HG03439 (cell line): ENCODE measurements around the gene ALOX12B.

Experiments
- ATAC-seq: cut with Tn5 transposase; IDR thresholded peaks from one replicate; pipeline ENCODE4 v1.9.1; 2021; ENCODE audit warnings: mild to moderate bottlenecking, moderate library complexity; ENCODE audit not compliant: unreplicated experiment

ALOX12B gene

DNA sequence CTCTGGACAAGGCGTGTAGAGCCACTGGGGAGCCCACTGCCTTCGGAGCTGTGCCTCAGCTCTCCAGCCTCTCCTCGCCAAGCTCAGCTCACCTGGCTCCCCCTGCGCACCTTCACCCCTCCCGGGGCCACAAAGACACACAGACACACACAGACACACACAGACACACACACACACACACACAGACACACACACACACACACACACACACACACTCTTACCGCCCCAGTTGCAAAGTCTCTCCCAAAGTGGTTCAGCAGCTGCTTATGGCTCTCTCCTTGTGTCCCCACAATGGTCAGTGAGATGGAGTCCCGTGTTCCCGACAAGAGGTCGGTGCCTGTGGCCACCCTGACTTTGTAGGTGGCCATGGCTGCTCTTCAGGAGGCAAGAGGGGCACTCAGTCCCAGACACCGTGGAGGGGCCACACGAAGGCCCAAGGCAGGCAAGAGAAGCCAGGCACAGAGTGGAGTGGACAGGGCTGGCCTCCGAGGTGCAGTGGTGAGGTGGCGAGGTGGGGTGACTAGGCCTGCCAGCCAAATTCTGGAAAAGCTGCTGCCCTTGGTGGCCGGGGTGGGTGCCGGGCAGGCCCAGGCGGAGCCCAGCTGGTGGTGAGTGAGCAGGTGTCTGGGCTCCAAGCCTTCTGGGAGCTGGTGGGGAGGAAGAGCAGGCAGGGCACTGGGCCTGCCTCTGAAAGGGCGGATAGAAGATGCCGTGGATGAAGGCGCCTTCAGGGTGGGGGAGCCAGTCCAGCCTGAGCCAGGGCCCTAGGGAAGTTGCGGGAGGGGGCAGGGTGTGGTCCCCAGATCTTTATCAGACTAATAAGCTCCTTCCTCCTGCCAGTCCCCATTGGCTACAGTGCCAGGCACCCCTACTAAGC is at the start of gene ALOX12B:
Gene ALOX12B (minus strand): TSS at position 642 of the 877 bp plus-strand sequence. CDS start 274 bp downstream, at position 368.
- no peak for ATAC-seq

DNA sequence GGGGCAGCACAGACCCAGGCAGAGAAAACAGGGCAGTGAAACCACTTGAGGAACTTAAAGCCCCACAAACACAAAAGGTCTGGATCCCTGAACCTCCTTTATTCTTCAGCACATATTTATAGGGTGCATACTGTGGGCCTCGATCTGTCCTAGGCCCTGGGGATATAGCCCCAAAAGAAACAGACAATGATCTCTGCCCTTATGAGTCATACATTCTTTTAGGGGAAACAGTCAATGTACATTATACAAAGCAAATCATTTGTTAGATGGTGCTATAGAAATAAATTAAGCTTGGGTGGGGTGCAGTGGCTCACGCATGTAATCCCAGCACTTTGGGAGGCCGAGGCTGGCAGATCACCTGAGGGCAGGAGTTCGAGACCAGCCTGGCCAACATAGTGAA is 46.4 kb upstream of the ALOX12B start:
- no peak for ATAC-seq

DNA sequence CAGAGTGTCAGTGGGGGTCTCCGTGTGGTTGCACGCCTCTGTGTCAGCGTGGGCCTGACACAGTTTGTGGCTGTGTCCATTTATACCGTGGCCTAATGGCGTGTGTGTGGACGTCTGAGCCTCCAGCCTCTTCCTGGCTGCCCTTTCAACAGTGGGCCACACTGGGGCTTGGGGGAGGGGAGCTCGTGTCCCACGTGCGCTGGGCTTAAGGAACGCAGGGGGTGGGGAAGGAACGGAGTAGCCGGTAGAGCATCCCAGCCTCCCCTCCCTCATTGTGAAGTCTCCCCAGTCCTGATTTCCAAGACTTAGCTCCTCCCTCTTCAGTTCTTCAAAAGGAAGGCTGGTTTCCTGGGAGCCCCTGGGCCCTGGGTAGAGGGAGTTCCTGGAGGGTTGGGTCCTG is 45.9 kb upstream of the ALOX12B start:
- no peak for ATAC-seq

DNA sequence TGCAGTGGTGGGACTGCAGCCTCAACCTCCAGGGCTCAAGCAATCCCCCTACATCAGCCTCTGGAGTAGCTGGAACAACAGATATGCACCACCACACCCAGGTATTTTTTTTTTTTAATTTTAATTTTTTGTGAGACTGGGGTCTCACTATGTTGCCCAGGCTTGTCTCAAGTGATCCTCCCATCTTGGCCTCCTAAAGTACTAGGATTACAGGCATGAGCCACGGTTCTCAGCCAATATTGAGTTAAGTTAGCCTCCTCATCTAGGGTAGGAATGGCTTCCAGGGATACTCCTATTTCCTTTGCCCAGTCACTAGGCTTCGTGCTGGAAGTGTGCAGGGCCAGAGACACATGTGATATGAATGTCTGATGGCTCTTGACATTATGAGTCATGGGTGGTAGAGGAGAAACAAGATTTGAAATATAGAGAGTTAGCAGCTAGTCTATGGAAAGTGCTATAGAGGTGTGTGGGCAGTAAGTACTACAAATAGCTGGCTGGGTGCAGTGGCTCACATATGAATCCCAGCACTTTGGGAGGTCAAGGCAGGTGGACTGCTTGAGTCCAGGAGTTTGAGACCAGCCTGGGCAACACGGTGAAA is 44.4 kb upstream of the ALOX12B start:
- no peak for ATAC-seq

DNA sequence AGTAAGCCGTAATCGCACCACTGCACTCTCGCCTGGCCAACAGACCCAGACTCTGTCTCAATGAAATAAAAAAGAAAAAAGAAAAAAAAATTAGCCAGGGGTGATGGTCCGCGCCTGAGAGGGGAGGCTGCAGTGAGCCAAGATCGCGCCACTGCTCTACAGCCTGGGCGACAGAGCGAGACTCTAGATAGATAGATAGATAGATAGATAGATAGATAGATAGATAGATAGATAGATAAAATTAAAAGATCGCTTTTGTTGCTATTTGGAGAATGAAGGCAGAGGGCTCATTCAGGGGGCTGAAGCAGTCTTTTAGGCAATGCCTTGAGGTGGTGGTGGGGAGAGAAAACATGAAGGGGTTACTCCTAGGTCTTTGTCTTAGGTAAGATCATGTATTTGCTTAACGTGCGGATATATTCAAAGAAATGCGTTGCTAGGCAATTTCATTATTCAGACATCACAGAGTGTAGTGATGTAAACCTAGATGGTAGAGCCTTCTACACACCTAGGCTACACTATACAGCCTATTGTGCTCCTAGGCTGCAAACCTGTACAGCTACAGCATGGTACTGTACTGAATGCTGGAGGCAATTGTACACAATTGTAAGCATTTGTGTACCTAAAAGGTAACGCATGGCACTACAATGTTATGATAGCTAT is 40.7 kb upstream of the ALOX12B start:
- ATAC-seq: no peak

DNA sequence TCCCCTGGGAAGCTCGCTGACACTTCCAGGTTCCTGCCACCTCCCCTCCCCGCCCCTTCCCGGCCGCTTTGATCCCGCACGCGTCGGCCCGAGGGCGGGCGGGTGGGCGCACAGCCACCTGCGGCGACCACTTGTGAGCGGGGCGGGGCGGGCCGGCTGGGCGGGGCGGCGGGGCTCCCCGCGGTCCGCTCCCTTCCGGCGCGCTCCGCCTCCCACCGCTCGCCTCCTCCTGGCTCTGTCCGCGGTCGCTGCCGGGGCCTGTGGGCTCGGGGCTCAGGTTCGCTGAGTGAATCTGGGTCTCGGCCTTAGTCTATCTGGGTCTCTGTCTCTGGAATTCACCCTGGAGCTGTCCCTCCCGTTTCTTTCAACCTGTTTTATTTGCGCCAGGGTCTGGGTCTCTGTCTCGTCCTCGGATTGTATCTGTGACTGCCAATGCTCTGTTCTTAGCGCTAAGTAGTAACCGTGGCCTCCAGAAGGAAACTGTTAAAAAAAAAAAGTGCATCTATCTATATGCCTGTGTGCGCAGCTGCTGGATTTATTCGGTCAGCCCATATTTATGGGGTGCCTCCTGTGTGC is 39.1 kb upstream of the ALOX12B start:
- no peak for ATAC-seq

DNA sequence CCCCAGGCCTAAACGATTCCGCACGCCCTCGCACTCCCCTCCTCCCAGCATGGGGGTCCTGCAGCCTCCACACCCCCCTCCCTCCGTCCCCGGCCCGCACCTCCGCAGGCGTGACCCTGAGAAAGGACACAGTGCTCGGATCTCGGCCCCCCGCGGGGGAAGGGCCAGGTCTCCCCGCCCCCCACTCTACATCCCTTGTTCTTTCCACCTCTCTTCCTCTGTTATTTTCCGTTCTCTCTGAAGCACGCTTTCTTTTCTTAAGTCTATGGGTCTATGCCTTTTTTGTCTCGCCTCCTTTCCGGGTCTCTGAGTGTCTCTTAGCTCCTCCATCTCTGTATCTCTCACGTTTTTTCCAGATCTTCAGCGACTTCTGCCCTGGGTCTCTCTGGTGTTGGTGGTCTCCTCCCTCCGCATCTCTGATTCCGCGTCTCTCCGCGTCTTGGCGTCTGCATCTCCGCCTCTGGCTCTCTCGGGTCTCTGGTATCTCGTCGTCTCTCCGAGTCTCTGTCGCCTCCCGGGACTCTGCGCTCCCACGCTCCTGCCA is 38.5 kb upstream of the ALOX12B start:
- ATAC-seq: no peak

DNA sequence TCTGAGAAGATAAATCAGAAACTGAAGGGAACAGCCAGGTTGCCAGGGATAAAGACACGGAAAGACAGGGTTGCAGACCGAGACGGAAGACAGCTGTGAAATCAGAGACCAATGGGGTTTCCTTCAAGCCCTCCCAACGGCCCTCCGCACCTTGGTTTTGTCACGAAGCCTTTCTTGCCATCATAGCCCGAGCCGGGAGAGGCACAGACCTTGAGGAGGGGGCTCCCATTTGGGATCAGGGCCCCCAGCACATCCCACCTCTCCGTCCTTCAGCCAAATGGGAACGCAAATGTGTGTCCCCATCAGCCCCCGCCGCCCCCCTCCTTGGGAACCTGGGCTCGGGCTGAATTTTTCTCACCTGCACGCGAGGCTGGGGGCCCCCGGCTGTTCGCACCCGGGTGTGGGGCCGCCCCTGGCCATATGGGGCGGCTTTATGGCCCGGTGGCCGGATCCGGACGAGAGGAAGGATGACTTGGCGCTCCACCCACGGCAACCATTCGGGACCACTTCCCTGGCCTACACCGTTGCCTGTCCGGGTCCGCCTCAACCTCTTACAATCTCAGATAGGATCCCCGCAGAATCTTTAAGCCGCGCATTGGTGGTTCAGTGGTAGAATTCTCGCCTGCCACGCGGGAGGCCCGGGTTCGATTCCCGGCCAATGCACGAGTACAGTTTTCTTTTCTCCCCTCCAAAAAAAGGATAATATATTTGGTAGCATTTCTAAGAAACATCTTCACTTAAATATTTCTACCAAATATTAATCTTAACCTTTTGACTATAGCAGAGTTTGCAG is 37.8 kb upstream of the ALOX12B start:
- no peak for ATAC-seq

DNA sequence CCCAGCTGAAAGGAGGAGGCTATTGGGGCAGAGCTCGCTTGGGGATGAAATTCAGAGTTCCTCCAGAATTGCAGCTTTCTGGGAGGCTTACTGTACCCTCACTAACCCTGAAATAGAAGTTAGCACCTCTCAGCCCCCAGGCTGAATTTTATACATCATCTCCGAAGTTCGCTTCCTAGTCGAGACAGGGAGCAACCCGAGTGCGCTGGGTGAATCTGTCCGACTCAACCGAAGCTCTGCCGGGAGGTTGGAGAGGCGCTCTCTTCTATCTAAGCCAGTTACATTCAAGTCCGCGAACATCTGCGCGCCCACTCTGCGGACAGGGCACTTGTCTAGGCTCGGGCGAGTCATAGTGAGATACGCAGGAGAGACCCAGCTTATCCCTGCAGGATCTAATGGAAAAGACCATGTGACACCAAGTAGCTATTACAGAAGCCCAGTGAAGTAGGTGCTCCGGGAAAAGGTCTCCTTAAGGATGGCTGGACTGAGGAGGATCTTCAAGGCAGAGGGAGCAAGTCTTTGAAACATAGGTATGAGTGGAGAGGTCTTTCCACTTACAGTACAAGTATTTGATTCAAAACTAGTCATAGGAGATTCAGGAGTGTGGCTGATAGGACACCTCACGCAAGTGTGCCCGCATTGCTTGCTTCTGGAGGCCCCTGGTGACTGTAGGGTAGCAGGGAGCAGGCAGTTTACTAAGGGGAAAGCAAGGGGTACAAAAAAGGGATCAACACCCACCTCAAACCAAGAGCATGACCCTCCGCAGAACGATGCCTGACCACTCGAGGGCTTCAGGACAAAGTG is 37.0 kb upstream of the ALOX12B start:
- no peak for ATAC-seq

DNA sequence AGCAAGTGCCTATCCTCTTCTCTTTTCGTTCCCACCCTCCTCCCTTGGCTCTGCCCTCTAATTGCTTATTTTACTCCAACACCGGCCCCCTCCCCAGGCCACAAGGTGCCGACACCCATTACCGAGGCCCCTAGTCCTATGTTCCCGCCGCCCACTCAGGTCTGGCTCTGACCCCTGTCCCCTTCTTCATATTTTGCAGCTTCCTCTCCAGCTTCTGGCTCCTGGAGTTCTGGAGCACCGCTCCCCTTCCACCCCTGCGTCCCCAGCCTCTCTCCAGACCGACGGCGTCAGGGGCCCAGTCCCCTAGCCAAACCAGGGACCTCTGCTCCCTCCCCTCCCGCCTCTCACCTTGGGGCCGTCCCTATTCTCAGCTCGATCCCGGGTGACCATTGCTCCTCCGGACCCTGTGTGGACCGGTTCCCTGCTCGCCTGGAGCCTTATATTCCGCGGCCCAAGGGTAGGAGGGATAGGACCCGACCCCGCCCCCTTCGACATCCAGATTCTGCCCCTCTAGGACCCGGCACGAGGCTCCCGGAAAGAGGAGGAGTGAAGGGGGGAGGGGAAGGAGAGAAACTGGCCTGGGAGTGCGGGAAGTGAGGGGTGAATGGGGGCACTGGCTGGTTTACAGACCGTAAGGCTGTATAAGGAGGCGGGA is 36.3 kb upstream of the ALOX12B start, which contains the start of gene HES7:
Gene HES7 (minus strand): TSS at position 412 of the 655 bp plus-strand sequence. CDS start 22 bp downstream, at position 390.
- no peak for ATAC-seq

DNA sequence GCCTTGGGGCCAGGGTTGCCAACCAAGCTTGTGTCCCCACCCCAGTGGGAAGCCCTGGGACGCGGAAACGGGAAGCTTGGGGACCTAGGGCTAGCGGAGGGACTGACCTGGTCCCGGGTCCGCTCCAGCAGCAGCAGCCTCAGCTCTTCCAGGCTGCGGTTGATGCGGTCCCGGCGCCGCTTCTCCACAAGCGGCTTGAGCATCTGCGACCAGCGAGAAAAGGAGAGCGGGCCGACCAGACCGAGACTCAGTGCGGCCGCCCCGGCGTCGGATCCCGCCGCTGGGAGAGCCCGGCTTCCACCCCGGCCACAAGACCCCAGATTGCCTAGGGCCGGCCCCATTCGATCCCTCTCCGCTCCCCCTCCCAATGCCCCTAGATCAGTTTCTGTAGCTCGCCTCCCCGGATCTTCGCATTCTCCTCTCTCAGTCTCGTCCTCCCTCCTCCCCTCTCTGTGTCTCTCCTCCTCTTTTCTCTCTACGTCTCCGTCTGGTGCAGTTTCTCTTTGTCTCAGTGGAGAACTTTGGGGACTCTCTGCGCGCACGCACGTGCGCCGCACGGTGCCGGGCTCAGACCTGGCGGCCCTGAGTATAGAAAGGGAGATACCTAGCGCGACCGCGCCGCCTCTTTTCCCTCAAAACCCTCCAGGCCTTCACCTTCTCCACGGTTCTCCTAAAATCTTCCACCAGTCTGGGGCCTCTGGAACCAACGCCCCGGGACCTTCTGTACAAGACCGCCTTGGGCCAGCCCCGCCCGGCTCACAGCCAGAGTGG is 35.6 kb upstream of the ALOX12B start:
- ATAC-seq: no peak

DNA sequence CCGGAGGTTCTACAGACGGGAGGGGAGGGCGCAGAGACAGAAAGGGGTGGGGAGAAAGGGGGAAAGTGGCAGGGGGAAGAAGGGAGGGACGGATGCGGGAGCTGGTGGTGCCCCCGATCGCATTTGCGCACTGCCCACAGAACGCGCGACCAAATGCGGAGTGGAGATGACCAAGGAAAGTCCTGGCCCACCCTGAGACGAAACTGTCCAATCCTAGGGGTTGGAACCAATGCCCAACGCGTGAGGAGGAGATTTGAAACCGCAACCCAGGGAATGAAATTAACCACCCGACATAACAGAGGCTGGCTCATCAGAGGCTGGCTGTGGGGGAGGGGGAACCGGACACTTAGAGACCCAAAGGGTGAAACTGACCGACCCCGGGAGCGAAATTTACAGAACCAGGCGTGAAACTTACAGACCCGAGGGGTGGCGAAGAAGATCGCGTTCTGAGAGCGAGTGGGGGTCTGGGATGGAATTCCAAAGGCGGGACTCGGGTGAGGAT is 35.0 kb upstream of the ALOX12B start:
- no peak for ATAC-seq

DNA sequence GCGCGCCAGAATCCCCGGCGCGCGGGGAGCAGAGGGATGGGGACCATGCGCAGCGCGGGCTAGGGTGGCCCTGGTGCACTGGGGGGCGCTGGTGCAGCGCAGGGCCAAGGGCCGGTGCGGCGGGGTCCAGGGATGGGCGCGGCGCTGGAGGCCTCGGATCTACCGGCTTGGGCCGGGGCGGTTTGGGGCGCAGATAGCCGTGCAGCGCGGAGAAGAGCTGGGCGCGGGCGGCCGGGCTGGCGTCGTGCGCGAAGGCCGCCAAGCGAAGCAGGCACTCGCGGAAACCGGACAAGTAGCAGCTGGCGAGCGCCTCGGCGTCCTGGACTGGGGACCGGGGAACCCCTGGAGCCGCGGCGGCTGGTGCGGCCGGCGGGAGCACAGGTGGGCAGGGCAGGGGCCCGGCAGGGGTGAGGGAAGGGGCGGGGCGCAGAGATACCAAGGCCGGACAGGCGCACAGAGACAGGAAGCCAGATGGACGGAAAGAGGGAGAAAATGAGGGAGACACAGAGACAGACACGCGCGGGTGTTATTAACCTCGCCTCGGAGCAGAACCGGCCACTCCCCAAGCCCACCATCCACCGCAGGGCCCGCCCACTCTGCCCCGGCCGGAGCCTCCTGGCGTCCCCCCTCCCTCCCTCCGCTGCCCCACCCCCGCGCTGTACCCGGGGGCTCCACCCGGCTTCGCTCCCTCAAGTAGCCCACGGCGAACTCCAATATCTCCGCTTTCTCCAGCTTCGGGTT is 34.3 kb upstream of the ALOX12B start:
- no peak for ATAC-seq

DNA sequence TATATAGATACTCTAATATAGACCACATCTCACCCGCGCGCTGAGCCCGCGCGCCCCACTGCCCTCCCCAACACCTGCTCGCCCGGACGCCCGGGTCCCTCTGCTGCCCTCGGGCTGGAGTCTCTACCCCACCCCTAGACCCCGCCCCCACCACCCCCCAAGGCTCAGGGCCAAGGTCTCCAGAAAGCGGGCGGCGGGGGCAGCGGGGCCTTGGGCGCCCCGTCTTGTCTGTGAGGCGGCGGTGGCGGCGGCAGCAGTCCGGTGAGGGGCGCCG is 33.8 kb upstream of the ALOX12B start:
- ATAC-seq: no peak

DNA sequence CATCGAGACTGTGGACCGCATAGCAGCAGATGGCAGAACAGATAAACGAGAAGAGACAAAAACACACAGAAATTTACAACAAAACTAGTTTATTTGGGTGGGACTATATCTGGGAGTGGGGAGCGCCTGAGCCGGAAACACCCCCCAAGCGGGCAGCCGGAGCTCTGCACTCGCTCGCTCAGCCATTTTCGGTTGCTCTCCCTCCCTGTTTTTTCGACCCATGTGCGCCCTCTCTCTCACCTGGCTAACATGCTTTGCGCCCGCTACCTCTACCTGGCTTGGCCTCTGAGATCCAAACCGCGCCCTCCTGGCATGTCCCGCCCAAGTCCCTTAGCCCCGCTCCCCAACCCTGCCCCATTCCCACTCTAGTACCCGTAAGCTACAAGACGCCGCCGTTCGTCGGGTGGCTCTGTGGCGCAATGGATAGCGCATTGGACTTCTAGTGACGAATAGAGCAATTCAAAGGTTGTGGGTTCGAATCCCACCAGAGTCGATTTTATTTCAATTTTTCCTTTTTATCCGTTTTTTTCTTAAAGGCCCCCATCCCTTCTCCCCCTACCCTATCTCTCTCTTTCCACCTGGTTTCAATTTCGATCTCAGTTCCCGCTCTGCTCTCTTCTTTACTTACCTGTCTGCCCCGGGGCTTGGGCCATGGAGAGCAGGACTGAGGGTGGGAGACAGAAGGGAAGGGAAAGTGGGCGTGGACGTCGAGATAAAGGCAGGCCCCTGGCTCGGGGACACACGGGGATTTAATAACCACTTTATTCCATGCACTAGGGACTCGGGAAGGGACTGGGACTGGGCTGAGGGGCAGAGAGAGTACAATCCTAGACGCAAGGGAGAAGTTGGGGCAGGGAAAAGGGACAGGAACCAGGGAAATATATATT is 33.2 kb upstream of the ALOX12B start:
- ATAC-seq: no peak
